Endothelial cell of umbilical vein (primary cell): ENCODE results near the gene ATXN2. TPM values are rescaled to one million over a fixed set of nuclear protein-coding genes. Genes with fewer than 3 reads are reported as not detected.

Experiments used
- Bru-seq: library from RNA; stranded (reverse); fragments of 400-500 nt; gene quantifications from one replicate; lab custom pipeline; 2021; lab: Mats Ljungman, UMichigan
- BruChase-seq, 2 experiments: library from RNA; stranded (reverse); fragments of 400-500 nt; gene quantifications; one replicate each; lab custom pipeline; 2021; lab: Mats Ljungman, UMichigan
- BruUV-seq: library from RNA; stranded (reverse); fragments of 400-500 nt; replicated peaks from 2 replicates; lab custom pipeline; 2021; lab: Mats Ljungman, UMichigan
- CTCF ChIA-PET: fragments of 300-600, 350-600 bp; sonication (Branson Sonifier 250); formaldehyde crosslinking; loops from one replicate; lab custom pipeline; 2021; ENCODE audit warnings: antibody characterized with exemption, inconsistent platforms; lab: Charles Lee
- POLR2A ChIA-PET: fragments of 300-600, 350-600 bp; sonication (Branson Sonifier 250); formaldehyde crosslinking; loops from one replicate; lab custom pipeline; 2021; ENCODE audit warnings: antibody characterized with exemption, inconsistent platforms; lab: Charles Lee
- DNase-seq: peaks from one replicate; pipeline ENCODE4 v3.0.0-alpha.2; 2011; ENCODE audit warnings: low read depth, low spot score
- FAIRE-seq: peaks from 2 replicates; lab custom pipeline; 2011; peaks lifted over from hg19 to GRCh38; lab: Jason Lieb, UNC
- H2AFZ ChIP-seq: 2 replicates; pipeline ENCODE4 v1.6.0; 2012; ENCODE audit warnings: low read depth, low read length, control low read depth, inconsistent platforms
- H3K27ac ChIP-seq: 2 replicates; pipeline ENCODE4 v1.5.1; 2011; ENCODE audit warnings: low read depth, mild to moderate bottlenecking, control low read depth, low read length, moderate library complexity; ENCODE audit not compliant: insufficient read depth
- H3K27me3 ChIP-seq, 2 experiments: 2 replicates each; pipeline versions ENCODE4 v1.6.0 to v1.6.1; 2011; ENCODE audit warnings: low read length in 2 of 2, mixed read lengths in 1 of 2; ENCODE audit not compliant: control insufficient read depth in 2 of 2, insufficient read depth in 2 of 2
- H3K36me3 ChIP-seq, 2 experiments: 2 replicates in 1 of 2; 3 replicates in 1 of 2; pipeline ENCODE4 v1.5.1; 2011; ENCODE audit warnings: low read length in 2 of 2, mild to moderate bottlenecking in 1 of 2, moderate library complexity in 1 of 2; ENCODE audit not compliant: control insufficient read depth in 2 of 2, insufficient read depth in 2 of 2; ENCODE audit errors: extremely low read depth in 1 of 2
- H3K4me1 ChIP-seq: 3 replicates; pipeline ENCODE4 v1.5.1; 2011; ENCODE audit warnings: mild to moderate bottlenecking, low read length; ENCODE audit not compliant: control insufficient read depth, insufficient read depth; ENCODE audit errors: extremely low read depth
- H3K4me2 ChIP-seq: 2 replicates; pipeline ENCODE4 v1.6.1; 2011; ENCODE audit warnings: low read length, control low read depth, mixed read lengths; ENCODE audit not compliant: insufficient read depth
- H3K4me3 ChIP-seq, 3 experiments: fragments of 200-600 bp in 1 of 3; sonication (generic), shearing (Covaris generic) in 1 of 3; replicated peaks in 1 of 3; 2 replicates each; pipeline ENCODE4 v1.5.1; 2011 to 2016; ENCODE audit warnings: control low read depth in 3 of 3, low read length in 3 of 3, mild to moderate bottlenecking in 2 of 3, inconsistent platforms in 1 of 3, low read depth in 1 of 3, moderate library complexity in 1 of 3; ENCODE audit not compliant: insufficient read depth in 1 of 3
- H3K79me2 ChIP-seq: 2 replicates; pipeline ENCODE4 v1.6.0; 2012; ENCODE audit warnings: low read length, inconsistent platforms; ENCODE audit not compliant: control insufficient read depth, insufficient read depth
- H3K9ac ChIP-seq: replicated peaks from 2 replicates; pipeline ENCODE3; 2011; ENCODE audit warnings: low read length, control low read depth; ENCODE audit not compliant: insufficient read depth; ENCODE audit errors: extremely low read depth
- H3K9me1 ChIP-seq: replicated peaks from 3 replicates; pipeline ENCODE4 v1.6.0; 2011; ENCODE audit warnings: mild to moderate bottlenecking, low read length; ENCODE audit not compliant: control insufficient read depth, insufficient read depth; ENCODE audit errors: extremely low read depth
- H3K9me3 ChIP-seq: replicated peaks from 2 replicates; pipeline ENCODE4 v1.5.1; 2012; ENCODE audit warnings: low read length, inconsistent platforms; ENCODE audit not compliant: control insufficient read depth, insufficient read depth
- H4K20me1 ChIP-seq: replicated peaks from 2 replicates; pipeline ENCODE3; 2011; ENCODE audit warnings: mild to moderate bottlenecking, low read length; ENCODE audit not compliant: control insufficient read depth, insufficient read depth; ENCODE audit errors: extremely low read depth
- CTCF ChIP-seq, 2 donors: IDR thresholded peaks; 1 replicate in 1 of 2; 2 replicates in 1 of 2; pipeline ENCODE4 v1.5.1; 2011; ENCODE audit warnings: low read length in 2 of 2, mild to moderate bottlenecking in 2 of 2, moderate library complexity in 2 of 2, control low read depth in 1 of 2, inconsistent platforms in 1 of 2, low read depth in 1 of 2; ENCODE audit not compliant: insufficient read depth in 1 of 2; ENCODE audit errors: extremely low read depth in 1 of 2
- GATA2 ChIP-seq: IDR thresholded peaks from 2 replicates; pipeline ENCODE4 v1.7.0; 2011; ENCODE audit warnings: low read depth, mild to moderate bottlenecking, moderate library complexity, mixed read lengths, low read length; ENCODE audit not compliant: insufficient read length, insufficient read depth
- JUN ChIP-seq: IDR thresholded peaks from 2 replicates; pipeline ENCODE4 v1.6.1; 2011; ENCODE audit warnings: borderline replicate concordance, low read depth; ENCODE audit not compliant: insufficient read length, insufficient read depth
- dilution Hi-C: fragments of 300-500 bp; cut with MboI; formaldehyde crosslinking; loops from one replicate; pipeline ENCODE4 v1.15.0; 2019; ENCODE audit warnings: low sequenced_read_pairs; ENCODE audit not compliant: extremely low pct_ligation_motif_present
- intact Hi-C: fragments of 100-400 bp; cut with micrococcal nuclease; formaldehyde crosslinking; loops from one replicate; pipeline ENCODE4 v1.10.0; 2022
- long read RNA-seq: library from polyadenylated mRNA; stranded (forward); transcript quantifications from one replicate; pipeline ENCODE4 v2.0.0, GENCODE V29; 2021
- polyA minus RNA-seq, 3 experiments: library from RNA; depleted of rRNA, polyadenylated mRNA; stranded (reverse); fragments of >200 nt; gene quantifications; 1 replicate in 1 of 3; 2 replicates in 2 of 3; pipeline ENCODE4 v1.2.3, GENCODE V29; 2011
- polyA plus RNA-seq, 4 experiments: library from polyadenylated mRNA; depleted of rRNA in 3 of 4; stranded (reverse) in 3 of 4; unstranded in 1 of 4; fragments of >200 nt; gene quantifications; 2 replicates each; pipeline versions ENCODE4 v1.2.1 to v1.2.3, GENCODE V29; 2011 to 2012; ENCODE audit warnings: missing spikeins in 1 of 4
- total RNA-seq: library from RNA; stranded (reverse); gene quantifications from 2 replicates; pipeline ENCODE4 v1.2.3, GENCODE V29; 2021

The ATXN2 gene
- total RNA-seq (83.4 and 86.7 TPM in 2 replicates), polyA plus RNA-seq (55.6 and 58.9 TPM in 2 replicates), polyA minus RNA-seq (109 and 114 TPM in 2 replicates), Bru-seq, nascent RNA (percentile 92 among the genes with signal in this experiment), BruChase-seq, experiment 1, labeled RNA remaining after a 6-hour chase (percentile 87 among the genes with signal in this experiment), BruChase-seq, experiment 2, labeled RNA remaining after a 2-hour chase (percentile 94 among the genes with signal in this experiment)
- 29.8 and 36.2 TPM in 2 replicates for polyA plus RNA-seq (2011; cell fraction: cytosol; rRNA removed)
- 133 and 143 TPM in 2 replicates for polyA plus RNA-seq (2011; cell fraction: nucleus; rRNA removed)
- 56.2 and 60.8 TPM in 2 replicates for polyA plus RNA-seq (2012)
- 34.7 TPM for polyA minus RNA-seq (2011; cell fraction: cytosol; rRNA and poly(A)+ RNA removed)
- polyA minus RNA-seq (2011; cell fraction: nucleus; rRNA and poly(A)+ RNA removed), result 142 and 159 TPM in 2 replicates
- long read RNA-seq, full-length matches to known transcripts, result 7 of 42 reads
- long read RNA-seq, partial matches to known transcripts, result 9 of 42 reads
- long read RNA-seq, other reads (novel, unspliced or antisense), result 26 of 42 reads

GRCh38 chr12:111598637-111599452 lies at the start of gene ATXN2:
Gene ATXN2 (minus strand): TSS chr12:111599315. CDS start chr12:111599034, 281 bp downstream.
- FAIRE-seq, result no peak
- BruUV-seq, result TSS peak; percentile 15
- H2AFZ ChIP-seq, result peak within 1 kb of the TSS; percentile 39
- DNase-seq, result peak; percentile 46
- intact Hi-C loops (loop anchor here (1.0 to 5.0 kb wide), 3 partner anchors 21 to 192 kb away; partner anchors contain the start of gene SH2B3), dilution Hi-C loops (no loop called here)
- no peak for TF ChIP-seq JUN
- TF ChIP-seq GATA2, result no peak
- no peak for TF ChIP-seq CTCF (IDR thresholded peaks at IDR 0.05; ENCODE audit: extremely low read depth in 1 of 2, insufficient read depth in 1 of 2, low read depth in 1 of 2, low read length in 2 of 2)
- H3K9me1 ChIP-seq, result no peaks in the 10 kb centered on the region
- ChIA-PET CTCF (interaction anchor here (1.2 kb wide), 1 partner anchor 202 kb away, joined by 3 read pairs; no protein-coding TSS in a partner anchor), POLR2A (interaction anchor here (0.6 kb wide), 1 partner anchor 147 kb away, joined by 5 read pairs; no protein-coding TSS in a partner anchor)
- H3K27me3 ChIP-seq, result no peaks in the 10 kb centered on the region
- H3K27ac ChIP-seq, result peak within 1 kb of the TSS; percentile 81
- no peaks in the 10 kb centered on the region for H3K36me3 ChIP-seq
- H3K9ac ChIP-seq, result peak within 1 kb of the TSS; percentile 82
- peaks cover 51% of the 10 kb centered on the region for H3K79me2 ChIP-seq
- peaks cover 26% of the 10 kb centered on the region for H3K4me1 ChIP-seq
- H3K4me3 ChIP-seq, result peak within 1 kb of the TSS; percentile 68 to 89 (median 85)
- H4K20me1 ChIP-seq, result peaks cover 18% of the 10 kb centered on the region
- no peaks in the 10 kb centered on the region for H3K9me3 ChIP-seq
- H3K4me2 ChIP-seq, result peak within 1 kb of the TSS; percentile 86
